ENCODE measurements around the gene CAPN9. TPM values are rescaled to one million over a fixed set of nuclear protein-coding genes. Genes with fewer than 3 reads are reported as not detected.

CAPN9 gene, protein sequence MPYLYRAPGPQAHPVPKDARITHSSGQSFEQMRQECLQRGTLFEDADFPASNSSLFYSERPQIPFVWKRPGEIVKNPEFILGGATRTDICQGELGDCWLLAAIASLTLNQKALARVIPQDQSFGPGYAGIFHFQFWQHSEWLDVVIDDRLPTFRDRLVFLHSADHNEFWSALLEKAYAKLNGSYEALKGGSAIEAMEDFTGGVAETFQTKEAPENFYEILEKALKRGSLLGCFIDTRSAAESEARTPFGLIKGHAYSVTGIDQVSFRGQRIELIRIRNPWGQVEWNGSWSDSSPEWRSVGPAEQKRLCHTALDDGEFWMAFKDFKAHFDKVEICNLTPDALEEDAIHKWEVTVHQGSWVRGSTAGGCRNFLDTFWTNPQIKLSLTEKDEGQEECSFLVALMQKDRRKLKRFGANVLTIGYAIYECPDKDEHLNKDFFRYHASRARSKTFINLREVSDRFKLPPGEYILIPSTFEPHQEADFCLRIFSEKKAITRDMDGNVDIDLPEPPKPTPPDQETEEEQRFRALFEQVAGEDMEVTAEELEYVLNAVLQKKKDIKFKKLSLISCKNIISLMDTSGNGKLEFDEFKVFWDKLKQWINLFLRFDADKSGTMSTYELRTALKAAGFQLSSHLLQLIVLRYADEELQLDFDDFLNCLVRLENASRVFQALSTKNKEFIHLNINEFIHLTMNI
- not detected for total RNA-seq

GRCh38 chr1:230747127-230747730, at the start of gene CAPN9:
CAPN9 (plus strand) TSS chr1:230747388; CDS start chr1:230747497, 109 bp downstream.

GRCh38 chr1:230713915-230714764, 33.0 kb upstream of the CAPN9 start, which contains the start of gene AGT:
AGT (minus strand) TSS chr1:230714122; CDS start chr1:230710823, 3,299 bp downstream.

Small RNAs within 50 kb of the gene (small RNA-seq; reads per million reads assigned to genes)
- not detected for gene RNA5SP79 (ENCODE audit: low replicate concordance)

Other genes with a start within 250 kb of the CAPN9 start
- gene COG2, start 104.9 kb upstream of the CAPN9 start, total RNA-seq, result 29.4 TPM
- 5.3 TPM for gene AGT, start 33.3 kb upstream of the CAPN9 start, total RNA-seq
- 23.8 TPM for gene C1orf198, start 121.1 kb downstream of the CAPN9 start, total RNA-seq
- 62.9 TPM for gene TTC13, start 231.5 kb downstream of the CAPN9 start, total RNA-seq
- 12.8 TPM for gene ARV1, start 231.7 kb downstream of the CAPN9 start, total RNA-seq